NCI-H2107 (cell line): Measurements from ENCODE around the gene PXMP2.
"Not testable (repeated sequence)": the region's sequence is repeated elsewhere in the genome, so short reads cannot be mapped to it uniquely, and the experiment has no call there.

ENCODE experiments used
- DNase-seq: peaks from one replicate; lab custom pipeline; 2025; lab: John Stamatoyannopoulos, UW

PXMP2 gene

GRCh38 chr12:132753670-132754069, 66.3 kb downstream of the PXMP2 start:
- not testable (repeated sequence) for DNase-seq

DNA sequence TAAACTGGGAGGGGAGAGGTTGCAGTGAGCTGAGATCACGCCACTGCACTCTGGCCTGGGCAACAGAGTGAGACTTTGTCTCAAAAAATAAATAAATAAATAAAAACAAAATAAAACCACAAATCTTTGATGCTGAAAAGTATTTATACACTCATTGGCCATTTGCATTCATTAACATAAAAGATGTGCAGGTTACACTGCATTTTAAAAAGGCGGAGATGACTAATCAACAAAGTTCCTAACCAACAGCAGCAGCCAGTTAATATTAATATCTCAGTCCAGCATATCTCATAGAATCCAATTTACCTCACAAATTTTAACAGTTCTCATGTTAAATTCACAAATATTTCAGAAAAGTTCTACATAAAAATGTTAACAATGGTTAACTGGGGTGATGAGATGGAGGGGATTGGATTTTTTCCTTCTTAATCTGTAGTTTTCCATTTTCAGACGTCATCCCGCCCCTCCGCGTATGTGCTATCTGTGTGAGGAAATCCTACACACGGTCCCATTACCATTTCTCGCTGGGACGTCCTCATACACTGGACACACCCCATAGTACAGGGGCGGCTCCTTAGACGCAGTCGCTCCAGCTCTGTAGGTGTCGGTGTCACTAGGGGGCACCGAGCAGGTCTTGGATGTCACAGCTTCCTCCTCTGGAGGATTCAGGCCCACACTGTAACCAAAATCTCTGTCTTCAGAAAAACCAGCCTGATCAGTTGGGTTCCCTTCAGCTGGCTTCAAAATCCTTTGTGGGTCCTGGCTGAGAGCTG, 67.0 kb downstream of the PXMP2 start:
- DNase-seq, result no peak
